HepG2 (cell line): Measurements from ENCODE around the gene FOSB. TPM values are rescaled to one million over a fixed set of nuclear protein-coding genes. Genes with fewer than 3 reads are reported as not detected.
A peak's percentile ranks its signal among the peaks of the same experiment; 100 is the strongest.

Experiments used
- ATAC-seq: fragments of 200-7000 bp; cut with Tn5 transposase; 3 replicates; pipeline ENCODE4 v1.9.1; 2020; ENCODE audit warnings: mild to moderate bottlenecking, moderate library complexity
- BruUV-seq: library from RNA; stranded (reverse); fragments of 400-500 nt; replicated peaks from 2 replicates; lab custom pipeline; 2021; lab: Mats Ljungman, UMichigan
- CTCF ChIA-PET: fragments of 300-600 bp; formaldehyde crosslinking; extraction: SDS; loops from one replicate; lab custom pipeline; 2021; ENCODE audit warnings: low total read pairs, inconsistent platforms, low intra/inter-chr PET ratio; lab: Yijun Ruan, JAX
- POLR2A ChIA-PET: fragments of 350-600 bp; sonication (Branson Sonifier 250); formaldehyde crosslinking; loops from one replicate; lab custom pipeline; 2020; ENCODE audit warnings: antibody characterized with exemption, inconsistent platforms; lab: Yijun Ruan, JAX
- DNase-seq: peaks from one replicate; pipeline ENCODE4 v3.0.0-alpha.2; 2015; ENCODE audit warnings: low spot score
- FAIRE-seq: peaks from 3 replicates; lab custom pipeline; 2011; peaks lifted over from hg19 to GRCh38; lab: Jason Lieb, UNC
- H2AFZ ChIP-seq: one replicate; pipeline ENCODE4 v1.6.1; 2011; ENCODE audit warnings: low read length, inconsistent platforms
- H3K27ac ChIP-seq: fragments of 300-600 bp; 3 replicates; pipeline ENCODE4 v1.8.0; 2011; ENCODE audit warnings: mixed run types, mild to moderate bottlenecking, mixed read lengths, low read length, inconsistent platforms; ENCODE audit not compliant: insufficient read depth; ENCODE audit errors: extremely low read length
- H3K27me3 ChIP-seq, 2 experiments: fragments of 200-600 bp in 1 of 2; 2 replicates in 1 of 2; 3 replicates in 1 of 2; pipeline versions ENCODE4 v1.6.0 to v1.8.0; 2011; ENCODE audit warnings: low read length in 2 of 2, mild to moderate bottlenecking in 2 of 2, moderate library complexity in 2 of 2, inconsistent platforms in 1 of 2; ENCODE audit not compliant: insufficient read depth in 2 of 2, control insufficient read depth in 1 of 2
- H3K36me3 ChIP-seq, 2 experiments: fragments of 200-600 bp in 1 of 2; replicated peaks in 1 of 2; 2 replicates in 1 of 2; 3 replicates in 1 of 2; pipeline versions ENCODE4 v1.5.1 to v1.8.0; 2011; ENCODE audit warnings: low read length in 2 of 2, inconsistent platforms in 1 of 2; ENCODE audit not compliant: insufficient read depth in 2 of 2, control insufficient read depth in 1 of 2
- H3K4me1 ChIP-seq: 2 replicates; pipeline ENCODE4 v1.5.1; 2012; ENCODE audit warnings: low read length, inconsistent platforms; ENCODE audit not compliant: insufficient read depth
- H3K4me2 ChIP-seq: 2 replicates; pipeline ENCODE4 v1.6.0; 2011; ENCODE audit warnings: low read depth, low read length, inconsistent platforms
- H3K4me3 ChIP-seq, 3 experiments: fragments of 200-600 bp in 1 of 3; sonication (generic), shearing (Covaris generic) in 1 of 3; replicated peaks in 1 of 3; 2 replicates each; pipeline ENCODE4 v1.5.1; 2011 to 2016; ENCODE audit warnings: low read length in 3 of 3, inconsistent platforms in 2 of 3, low read depth in 2 of 3, mild to moderate bottlenecking in 2 of 3, control low read depth in 1 of 3, mixed read lengths in 1 of 3; ENCODE audit not compliant: insufficient read depth in 1 of 3
- H3K79me2 ChIP-seq: one replicate; pipeline ENCODE4 v1.6.1; 2011; ENCODE audit warnings: low read length, inconsistent platforms; ENCODE audit not compliant: insufficient read depth
- H3K9ac ChIP-seq: 2 replicates; pipeline ENCODE4 v1.6.0; 2011; ENCODE audit warnings: mild to moderate bottlenecking, low read depth, low read length, inconsistent platforms; ENCODE audit not compliant: insufficient read depth
- H3K9me3 ChIP-seq: 2 replicates; pipeline ENCODE4 v1.5.1; 2012; ENCODE audit warnings: mild to moderate bottlenecking, low read length
- H4K20me1 ChIP-seq: 2 replicates; pipeline ENCODE4 v1.6.0; 2011; ENCODE audit warnings: inconsistent platforms, mild to moderate bottlenecking, low read length, moderate library complexity; ENCODE audit not compliant: insufficient read depth
- ATF7 ChIP-seq, 2 experiments: fragments of 450-650 bp in 1 of 2; sonication (generic) in 1 of 2; formaldehyde crosslinking in 1 of 2; IDR thresholded peaks; 2 replicates each; pipeline versions ENCODE4 v1.4.0 to v1.6.1; 2016 to 2020; ENCODE audit warnings: antibody characterized with exemption in 1 of 2, mild to moderate bottlenecking in 1 of 2, missing genetic modification reagents in 1 of 2
- EEA1 ChIP-seq: sonication (generic); formaldehyde crosslinking; IDR thresholded peaks from 2 replicates; pipeline ENCODE4 v1.5.1; 2020; ENCODE audit warnings: mild to moderate bottlenecking, missing genetic modification reagents, borderline replicate concordance
- ELF3 ChIP-seq: IDR thresholded peaks from 2 replicates; pipeline ENCODE4 v1.6.1; 2016; ENCODE audit warnings: missing genetic modification reagents, missing compliant biosample characterization
- HOXA3 ChIP-seq: sonication (generic); formaldehyde crosslinking; IDR thresholded peaks from 2 replicates; pipeline ENCODE4 v1.5.0; 2020; ENCODE audit warnings: missing genetic modification reagents
- KLF15 ChIP-seq: sonication (generic); formaldehyde crosslinking; IDR thresholded peaks from 2 replicates; pipeline ENCODE4 v1.8.1; 2023; ENCODE audit warnings: borderline replicate concordance, mild to moderate bottlenecking, inconsistent platforms, missing genetic modification reagents, mixed read lengths
- LCORL ChIP-seq, 2 experiments: fragments of 450-650 bp in 1 of 2; sonication (generic) in 1 of 2; formaldehyde crosslinking in 1 of 2; IDR thresholded peaks; 2 replicates each; pipeline versions ENCODE4 v1.5.0 to v1.6.1; 2017 to 2020; ENCODE audit warnings: antibody characterized with exemption in 1 of 2, missing genetic modification reagents in 1 of 2
- MAZ ChIP-seq, 2 experiments: sonication (generic) in 1 of 2; formaldehyde crosslinking in 1 of 2; IDR thresholded peaks; 2 replicates each; pipeline versions ENCODE4 v1.5.0 to v1.6.1; 2012 to 2020; ENCODE audit warnings: low read depth in 2 of 2, mild to moderate bottlenecking in 2 of 2, borderline replicate concordance in 1 of 2, improper control_type of control experiment in 1 of 2, low read length in 1 of 2, missing genetic modification reagents in 1 of 2, moderate library complexity in 1 of 2
- RXRB ChIP-seq: IDR thresholded peaks from 2 replicates; pipeline ENCODE4 v1.6.1; 2016; ENCODE audit warnings: borderline replicate concordance, missing genetic modification reagents, missing compliant biosample characterization
- ZNF232 ChIP-seq: sonication (generic); formaldehyde crosslinking; IDR thresholded peaks from 2 replicates; pipeline ENCODE4 v1.4.0; 2020; ENCODE audit warnings: missing genetic modification reagents, borderline replicate concordance
- ZNF350 ChIP-seq: sonication (generic); formaldehyde crosslinking; IDR thresholded peaks from 2 replicates; pipeline ENCODE4 v1.4.0; 2020; ENCODE audit warnings: mild to moderate bottlenecking, low read depth, missing genetic modification reagents, borderline replicate concordance
- ZNF496 ChIP-seq: sonication (generic); formaldehyde crosslinking; IDR thresholded peaks from 2 replicates; pipeline ENCODE4 v1.8.1; 2023; ENCODE audit warnings: mild to moderate bottlenecking, moderate library complexity, missing genetic modification reagents; ENCODE audit not compliant: insufficient replicate concordance
- WGBS: methylation state at CpG from one replicate; pipeline ENCODE4 v1.1.6; 2017; ENCODE audit warnings: low lambda C conversion rate; 5-methylcytosine and 5-hydroxymethylcytosine counted together
- in situ Hi-C: cut with HindIII; loops from 2 replicates; pipeline ENCODE4 v1.10.0; 2017; ENCODE audit warnings: low pct_unique_long_range_greater_than_20kb; ENCODE audit not compliant: extremely low pct_ligation_motif_present
- intact Hi-C: fragments of 100-400 bp; cut with micrococcal nuclease; formaldehyde crosslinking; loops from one replicate; pipeline ENCODE4 v1.10.0; 2022; ENCODE audit not compliant: unreplicated experiment
- polyA plus RNA-seq, 8 experiments: library from polyadenylated mRNA; depleted of rRNA in 3 of 8; stranded (reverse) in 7 of 8; unstranded in 1 of 8; fragments of >200 nt; fragmentation: Illumina TruSeq in 4 of 8; extraction: Trizol in 4 of 8; gene quantifications; 2 replicates each; pipeline versions ENCODE4 v1.2.1 to v1.2.3, GENCODE V29; 2011 to 2016; ENCODE audit warnings: low read depth in 4 of 8, missing spikeins in 1 of 8, mixed read lengths in 1 of 8; ENCODE audit not compliant: insufficient read depth in 1 of 8
- total RNA-seq, 5 experiments: library from RNA; depleted of rRNA; stranded (reverse); fragments of >200 nt; fragmentation: Illumina TruSeq; extraction: Trizol; gene quantifications; 2 replicates each; pipeline ENCODE4 v1.2.3, GENCODE V29; 2016; ENCODE audit warnings: low read depth in 1 of 5
- TF ChIP-seq, protein P1 (sequence below): sonication (generic); formaldehyde crosslinking; IDR thresholded peaks from 2 replicates; pipeline ENCODE4 v1.8.1; 2023; ENCODE audit warnings: mild to moderate bottlenecking, inconsistent platforms, moderate library complexity, missing genetic modification reagents, borderline replicate concordance
- TF ChIP-seq, protein P2 (sequence below): sonication (generic); formaldehyde crosslinking; IDR thresholded peaks from 2 replicates; pipeline ENCODE4 v1.5.0; 2020; ENCODE audit warnings: missing genetic modification reagents
- TF ChIP-seq, protein P3 (sequence below): sonication (generic); formaldehyde crosslinking; IDR thresholded peaks from 2 replicates; pipeline ENCODE4 v1.5.1; 2020; ENCODE audit warnings: missing genetic modification reagents, mild to moderate bottlenecking, borderline replicate concordance
- TF ChIP-seq, protein P4 (sequence below): sonication (generic); formaldehyde crosslinking; IDR thresholded peaks from 2 replicates; pipeline ENCODE4 v1.4.0; 2020; ENCODE audit warnings: low read depth, mild to moderate bottlenecking, missing genetic modification reagents
- TF ChIP-seq, protein P5 (sequence below): sonication (generic); formaldehyde crosslinking; IDR thresholded peaks from 2 replicates; pipeline ENCODE4 v1.4.0; 2020; ENCODE audit warnings: missing genetic modification reagents, borderline replicate concordance

Gene FOSB
- total and polyA plus RNA-seq, 2 of the 13 experiments (the other 11 are each of a cell fraction or from before 2014, with no cell fraction given): 2.8 to 6.0 TPM

DNA sequence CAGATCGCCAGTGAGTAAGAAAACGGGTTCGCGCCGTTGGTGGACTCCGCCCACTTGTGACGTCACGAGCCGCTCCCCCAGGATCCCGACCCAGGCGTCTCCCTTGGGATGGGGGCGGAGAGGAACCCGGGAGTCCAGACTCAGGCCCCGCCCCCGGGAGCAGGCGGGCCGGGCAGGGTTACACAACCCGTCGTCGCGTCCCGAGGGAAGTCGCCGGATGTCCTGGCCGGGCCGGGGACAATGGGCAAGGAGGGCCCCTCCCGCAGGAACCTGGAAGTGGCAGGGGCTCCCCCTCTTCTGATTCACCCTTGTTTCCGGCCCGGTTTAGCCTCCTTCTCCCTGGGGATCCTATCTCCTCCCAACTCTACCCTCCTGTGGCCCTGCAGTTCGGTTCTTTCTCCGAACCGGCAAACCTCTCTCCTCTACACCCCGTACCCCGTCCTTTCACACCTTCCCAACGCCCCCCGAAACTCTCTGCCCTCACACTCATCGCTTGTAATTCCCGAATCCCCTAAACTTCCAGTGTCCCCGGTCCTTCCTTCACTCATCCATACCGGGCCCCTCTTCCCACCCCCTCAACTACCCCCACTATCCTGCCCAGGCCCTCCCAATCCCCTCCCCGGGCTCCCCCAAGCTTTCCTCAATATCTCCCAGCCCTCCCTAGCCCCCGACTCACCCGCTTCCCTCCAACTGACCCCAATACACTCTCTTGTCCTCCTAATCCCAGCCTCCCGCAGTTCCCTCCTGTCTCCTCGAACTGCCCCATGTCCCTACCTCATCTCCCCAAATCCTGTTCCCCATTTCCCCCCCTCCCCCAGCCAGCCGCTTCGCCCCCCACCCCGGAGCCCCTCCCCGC lies 24.1 kb upstream of the FOSB start:
- WGBS: under 1% methylated on average over 31 of the region's 49 CpGs
- POLR2A ChIA-PET: no interaction called here
- FAIRE-seq: no peak
- H4K20me1 ChIP-seq: no peaks in the 10 kb centered on the region
- CTCF ChIA-PET: no interaction called here
- intact Hi-C loops: no loop called here
- ATAC-seq: peak; percentile 60
- H3K4me1 ChIP-seq: peaks cover 74% of the 10 kb centered on the region
- H3K36me3 ChIP-seq: no peaks in the 10 kb centered on the region
- no peaks in the 10 kb centered on the region for H3K79me2 ChIP-seq
- peak; percentile 93 for DNase-seq
- H3K4me3 ChIP-seq: peak overlapping the region; percentile 60 to 78 (median 63)
- H3K27ac ChIP-seq: peak overlapping the region; percentile 84
- H3K9me3 ChIP-seq: no peaks in the 10 kb centered on the region
- in situ Hi-C loops: loop anchor here (5.0 kb wide), 1 partner anchor 34 kb away; no protein-coding TSS in a partner anchor
- no TSS peak for BruUV-seq
- H3K9ac ChIP-seq: peak overlapping the region; percentile 92
- H3K4me2 ChIP-seq: peak overlapping the region; percentile 96
- H2AFZ ChIP-seq: no peak overlapping the region
- H3K27me3 ChIP-seq: no peaks in the 10 kb centered on the region
- TF ChIP-seq, protein P1, sequence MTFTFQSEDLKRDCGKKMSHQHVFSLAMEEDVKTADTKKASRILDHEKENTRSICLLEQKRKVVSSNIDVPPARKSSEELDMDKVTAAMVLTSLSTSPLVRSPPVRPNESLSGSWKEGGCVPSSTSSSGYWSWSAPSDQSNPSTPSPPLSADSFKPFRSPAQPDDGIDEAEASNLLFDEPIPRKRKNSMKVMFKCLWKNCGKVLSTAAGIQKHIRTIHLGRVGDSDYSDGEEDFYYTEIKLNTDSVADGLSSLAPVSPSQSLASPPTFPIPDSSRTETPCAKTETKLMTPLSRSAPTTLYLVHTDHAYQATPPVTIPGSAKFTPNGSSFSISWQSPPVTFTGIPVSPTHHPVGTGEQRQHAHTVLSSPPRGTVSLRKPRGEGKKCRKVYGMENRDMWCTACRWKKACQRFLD (CRISPR knock-in tag): no peak
- TF ChIP-seq HOXA3 (CRISPR knock-in tag) (peak; percentile 74), ZNF232 (CRISPR knock-in tag) (0 out of 2 replicates have a peak, but pooled peaks have one; percentile 39), ELF3 (CRISPR knock-in tag) (peak; percentile 85), MAZ (IDR thresholded peaks at IDR 0.05; ENCODE audit: borderline replicate concordance, low read depth, low read length) (peak; percentile 74), MAZ (CRISPR knock-in tag; IDR thresholded peaks at IDR 0.05; ENCODE audit: low read depth) (peak; percentile 89), ATF7 (IDR thresholded peaks at IDR 0.05) (peak; percentile 74), ATF7 (CRISPR knock-in tag; IDR thresholded peaks at IDR 0.05) (0 out of 2 replicates have a peak, but pooled peaks have one; percentile 55), ZNF350 (peak; percentile 56; the same call in 1 of the 2 replicates), LCORL (IDR thresholded peaks at IDR 0.05) (no peak; the same call in 1 of the 2 replicates), LCORL (CRISPR knock-in tag; IDR thresholded peaks at IDR 0.05) (peak; percentile 95), KLF15 (CRISPR knock-in tag) (no peak), EEA1 (CRISPR knock-in tag) (no peak), RXRB (CRISPR knock-in tag) (peak; percentile 79), ZNF496 (CRISPR knock-in tag) (no peak)
- TF ChIP-seq, protein P2, sequence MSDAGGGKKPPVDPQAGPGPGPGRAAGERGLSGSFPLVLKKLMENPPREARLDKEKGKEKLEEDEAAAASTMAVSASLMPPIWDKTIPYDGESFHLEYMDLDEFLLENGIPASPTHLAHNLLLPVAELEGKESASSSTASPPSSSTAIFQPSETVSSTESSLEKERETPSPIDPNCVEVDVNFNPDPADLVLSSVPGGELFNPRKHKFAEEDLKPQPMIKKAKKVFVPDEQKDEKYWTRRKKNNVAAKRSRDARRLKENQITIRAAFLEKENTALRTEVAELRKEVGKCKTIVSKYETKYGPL (CRISPR knock-in tag): peak; percentile 95
- TF ChIP-seq, protein P3, sequence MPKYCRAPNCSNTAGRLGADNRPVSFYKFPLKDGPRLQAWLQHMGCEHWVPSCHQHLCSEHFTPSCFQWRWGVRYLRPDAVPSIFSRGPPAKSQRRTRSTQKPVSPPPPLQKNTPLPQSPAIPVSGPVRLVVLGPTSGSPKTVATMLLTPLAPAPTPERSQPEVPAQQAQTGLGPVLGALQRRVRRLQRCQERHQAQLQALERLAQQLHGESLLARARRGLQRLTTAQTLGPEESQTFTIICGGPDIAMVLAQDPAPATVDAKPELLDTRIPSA (CRISPR knock-in tag): no peak
- TF ChIP-seq, protein P4, sequence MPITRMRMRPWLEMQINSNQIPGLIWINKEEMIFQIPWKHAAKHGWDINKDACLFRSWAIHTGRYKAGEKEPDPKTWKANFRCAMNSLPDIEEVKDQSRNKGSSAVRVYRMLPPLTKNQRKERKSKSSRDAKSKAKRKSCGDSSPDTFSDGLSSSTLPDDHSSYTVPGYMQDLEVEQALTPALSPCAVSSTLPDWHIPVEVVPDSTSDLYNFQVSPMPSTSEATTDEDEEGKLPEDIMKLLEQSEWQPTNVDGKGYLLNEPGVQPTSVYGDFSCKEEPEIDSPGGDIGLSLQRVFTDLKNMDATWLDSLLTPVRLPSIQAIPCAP: no peak
- TF ChIP-seq, protein P5, sequence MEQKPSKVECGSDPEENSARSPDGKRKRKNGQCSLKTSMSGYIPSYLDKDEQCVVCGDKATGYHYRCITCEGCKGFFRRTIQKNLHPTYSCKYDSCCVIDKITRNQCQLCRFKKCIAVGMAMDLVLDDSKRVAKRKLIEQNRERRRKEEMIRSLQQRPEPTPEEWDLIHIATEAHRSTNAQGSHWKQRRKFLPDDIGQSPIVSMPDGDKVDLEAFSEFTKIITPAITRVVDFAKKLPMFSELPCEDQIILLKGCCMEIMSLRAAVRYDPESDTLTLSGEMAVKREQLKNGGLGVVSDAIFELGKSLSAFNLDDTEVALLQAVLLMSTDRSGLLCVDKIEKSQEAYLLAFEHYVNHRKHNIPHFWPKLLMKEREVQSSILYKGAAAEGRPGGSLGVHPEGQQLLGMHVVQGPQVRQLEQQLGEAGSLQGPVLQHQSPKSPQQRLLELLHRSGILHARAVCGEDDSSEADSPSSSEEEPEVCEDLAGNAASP (CRISPR knock-in tag): peak; percentile 79
